NCI-H345 treated with DMSO at 0.1 percent for 48 hours (cell line): ENCODE results near the gene KLF6.
"Not testable (repeated sequence)": the region's sequence is repeated elsewhere in the genome, so short reads cannot be mapped to it uniquely, and the experiment has no call there.

ENCODE experiments used
- DNase-seq: peaks from one replicate; lab custom pipeline; 2025; ENCODE audit not compliant: unreplicated experiment; lab: John Stamatoyannopoulos, UW

The KLF6 gene

GRCh38 chr10:3735175-3735574 lies 49.8 kb downstream of the KLF6 start:
- DNase-seq, result no peak

GRCh38 chr10:3734111-3734510 lies 50.9 kb downstream of the KLF6 start:
- no peak for DNase-seq

GRCh38 chr10:3732183-3732582 lies 52.8 kb downstream of the KLF6 start:
- DNase-seq, result not testable (repeated sequence)

GRCh38 chr10:3729397-3729976 lies 55.5 kb downstream of the KLF6 start:
- no peak for DNase-seq

GRCh38 chr10:3728563-3728962 lies 56.4 kb downstream of the KLF6 start:
- no peak for DNase-seq

GRCh38 chr10:3727268-3727667 lies 57.7 kb downstream of the KLF6 start:
- DNase-seq, result no peak
